DMS114 treated with DMSO at 0.1 percent for 48 hours (cell line): ENCODE measurements around the gene SYCE3.

Experiments
- DNase-seq: peaks from one replicate; lab custom pipeline; 2025; ENCODE audit not compliant: unreplicated experiment; lab: John Stamatoyannopoulos, UW

Gene SYCE3

DNA sequence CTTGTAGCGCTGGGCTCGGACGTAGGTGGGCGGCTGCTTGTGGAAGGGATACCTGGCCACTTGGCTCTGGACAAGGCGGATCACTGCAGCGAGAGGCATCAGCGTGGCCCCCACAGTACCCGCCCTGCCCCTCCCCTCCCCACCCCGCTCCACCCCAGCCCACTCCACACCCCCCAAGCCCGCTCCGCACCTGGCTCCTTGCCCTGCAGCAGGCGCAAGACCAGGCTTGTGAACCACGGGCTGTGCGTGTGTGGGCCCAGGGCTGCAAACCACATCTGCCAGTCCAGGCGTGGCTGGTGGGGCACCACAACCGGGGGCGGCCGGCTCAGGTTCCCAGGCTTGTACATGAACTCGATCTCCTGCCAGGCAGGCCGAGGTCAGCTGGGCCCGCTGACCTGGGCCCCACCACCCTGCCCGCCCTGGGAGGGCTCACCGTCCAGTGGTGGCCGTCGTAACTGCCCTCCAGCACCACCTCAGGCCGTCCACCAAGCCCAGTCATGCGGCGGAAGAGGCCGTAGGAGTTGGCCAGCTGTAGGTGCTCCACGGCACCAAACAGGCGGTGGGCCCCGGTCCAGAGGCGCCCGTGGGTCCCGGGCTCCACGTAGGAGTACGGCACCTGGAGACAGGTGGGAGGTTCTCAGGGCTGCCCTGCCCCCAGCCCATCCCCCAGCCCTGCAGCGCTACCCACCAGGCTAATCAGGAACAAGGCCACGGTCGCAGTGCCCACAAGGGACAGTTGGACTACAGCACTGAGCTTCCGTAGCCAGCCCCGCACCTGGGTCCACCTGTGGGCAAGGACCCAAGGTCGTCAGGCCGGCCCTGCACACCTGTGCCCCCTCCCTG, 58.1 kb downstream of the SYCE3 start:
- DNase-seq = no peak

DNA sequence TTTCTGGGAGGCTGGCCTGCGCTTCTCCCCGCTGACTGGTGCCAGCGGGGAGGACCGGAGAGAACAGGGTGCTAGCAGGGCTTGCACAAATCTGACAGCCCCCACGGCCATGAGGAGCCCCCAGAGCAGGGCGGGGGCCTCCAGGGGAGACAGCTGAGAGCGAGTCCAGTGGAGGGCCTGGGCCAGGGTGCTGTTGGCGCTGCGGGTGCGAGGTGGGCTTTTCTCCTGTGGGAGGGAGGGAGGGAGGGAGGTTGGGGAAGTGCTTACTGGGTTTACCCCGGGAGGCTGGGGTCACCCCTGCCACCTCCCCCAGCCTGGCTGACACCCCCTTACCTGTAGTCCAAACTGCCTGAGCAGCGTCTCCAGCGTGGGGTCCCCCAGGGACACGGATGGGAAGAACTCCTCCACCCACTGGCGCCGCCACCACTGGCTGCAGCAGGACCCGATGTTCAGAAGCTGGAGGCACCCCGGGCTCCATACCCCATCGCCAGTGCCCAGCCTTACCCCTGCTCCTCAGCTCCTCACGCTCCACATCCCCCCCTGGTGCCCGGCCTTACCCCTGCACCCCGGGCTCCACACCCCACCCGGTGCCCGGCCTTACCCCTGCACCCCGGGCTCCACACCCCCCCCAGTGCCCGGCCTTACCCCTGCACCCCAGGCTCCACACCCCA, 59.1 kb downstream of the SYCE3 start:
- no peak for DNase-seq

DNA sequence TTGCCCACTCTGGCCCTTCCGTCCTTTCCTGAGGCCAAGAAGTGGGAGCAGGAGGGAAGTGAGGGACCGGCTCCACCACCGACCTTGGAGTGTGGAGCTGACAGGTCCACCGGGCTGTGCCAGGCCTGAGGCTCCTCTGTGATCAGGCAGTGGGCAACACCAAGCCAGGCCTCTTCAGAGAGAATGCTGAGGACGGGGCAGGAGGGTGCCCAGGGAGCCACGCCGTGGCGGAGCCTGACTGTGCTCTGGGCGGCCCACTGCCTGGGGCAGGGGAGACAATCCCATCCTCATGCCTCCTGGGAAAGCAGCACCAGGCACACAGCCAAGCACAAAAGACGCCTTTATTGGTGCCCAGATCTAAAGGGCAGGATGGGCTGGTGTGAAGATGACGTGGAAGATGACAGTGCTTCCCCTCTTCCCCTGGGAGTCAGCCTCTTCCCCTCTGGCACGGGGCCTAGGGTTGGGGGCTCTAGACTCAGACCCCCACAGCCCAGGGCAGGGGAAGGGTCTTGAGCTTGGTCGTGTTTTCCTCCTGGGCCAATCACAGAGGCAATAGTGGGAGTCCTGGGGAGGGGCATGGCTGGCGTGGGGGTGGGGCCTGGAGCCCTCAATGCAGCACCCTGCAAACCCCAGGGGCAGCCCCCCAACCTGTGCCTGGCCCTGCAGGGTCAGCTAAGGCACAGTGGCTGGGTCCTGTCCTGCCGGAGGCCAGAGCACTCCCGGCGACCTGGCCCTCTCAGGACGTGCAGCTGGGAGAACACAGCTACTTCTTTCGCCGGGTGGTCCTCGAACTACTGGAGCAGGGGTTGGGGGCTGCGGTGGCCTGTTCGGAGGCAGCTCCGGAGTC, 59.9 kb downstream of the SYCE3 start:
- no peak for DNase-seq

DNA sequence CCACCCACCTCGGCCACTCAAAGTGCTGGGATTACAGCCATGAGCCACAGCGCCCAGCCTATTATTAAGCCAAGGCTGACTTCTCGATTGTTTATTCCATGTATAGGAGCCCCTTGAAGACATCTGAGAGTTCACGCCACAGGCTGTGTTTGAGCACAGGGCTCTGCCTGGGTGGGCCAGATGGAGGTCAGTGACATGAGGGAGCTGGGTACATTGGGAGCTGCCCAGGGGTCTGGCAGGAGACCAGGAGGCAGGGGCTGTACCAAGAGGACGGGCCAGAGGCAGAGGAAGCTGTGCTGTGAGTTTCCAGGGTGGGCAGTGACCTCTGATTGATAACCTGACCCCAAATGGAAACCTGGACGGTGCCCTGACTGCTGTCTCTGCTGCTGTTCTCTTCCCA, 60.6 kb downstream of the SYCE3 start:
- DNase-seq = no peak
